Colonic mucosa (tissue), 4 donors: Measurements from ENCODE around the gene EPS8. TPM values are rescaled to one million over a fixed set of nuclear protein-coding genes. Genes with fewer than 3 reads are reported as not detected.

Experiments
- DNase-seq: peaks from one replicate; pipeline ENCODE4 v3.0.0-alpha.2; 2020
- H3K27ac ChIP-seq: fragments of 200-600 bp; one replicate; pipeline ENCODE4 v1.8.0; 2021
- H3K27me3 ChIP-seq: fragments of 200-600 bp; one replicate; pipeline ENCODE4 v1.8.0; 2021
- H3K36me3 ChIP-seq: fragments of 200-600 bp; one replicate; pipeline ENCODE4 v1.8.0; 2021
- H3K4me1 ChIP-seq: fragments of 200-600 bp; one replicate; pipeline ENCODE4 v1.8.0; 2021; ENCODE audit warnings: mild to moderate bottlenecking
- H3K4me3 ChIP-seq: fragments of 200-600 bp; one replicate; pipeline ENCODE4 v1.8.0; 2021
- H3K9ac ChIP-seq, 2 donors: one replicate each; pipeline ENCODE4 v1.7.0; 2013; ENCODE audit warnings: control low read depth in 2 of 2, low read depth in 2 of 2, low read length in 2 of 2
- H3K9me3 ChIP-seq: fragments of 200-600 bp; one replicate; pipeline ENCODE4 v1.8.0; 2021
- CTCF ChIP-seq: fragments of 200-600 bp; IDR thresholded peaks from one replicate; pipeline ENCODE4 v1.8.0; 2022; ENCODE audit warnings: antibody characterized with exemption, mild to moderate bottlenecking
- intact Hi-C: fragments of 100-400 bp; cut with DNase I; formaldehyde crosslinking; loops from one replicate; pipeline ENCODE4 v1.14.1; 2022
- total RNA-seq, 2 donors: library from RNA; stranded (reverse); fragmentation: NEBNext Ultra II Directional in 1 of 2; extraction: Animal tissue kit (Norgen Biotek cat#: 25700) in 1 of 2; gene quantifications; one replicate each; pipeline ENCODE4 v1.2.1, GENCODE V29; 2021
- donor health status: healthy.
- donor health status: DM: no; HTN: no; CAD: no.
- donor health status: DM: no; HTN: no; CAD: no.

EPS8 gene
- total RNA-seq, 2 donors from 2014 or later = 93.7 to 161 TPM

- Histone ChIP-seq H3K9ac (no peak overlapping the region), H3K4me1 (no peaks in the 10 kb centered on the region), H3K4me3 (no peak overlapping the region), H3K36me3 (no peaks in the 10 kb centered on the region), H3K27me3 (no peaks in the 10 kb centered on the region), H3K9me3 (no peaks in the 10 kb centered on the region), H3K27ac (no peak overlapping the region)
- TF ChIP-seq CTCF = no peak
- no peak for DNase-seq
- intact Hi-C loops = no loop called here
Measured at GRCh38 chr12:15819644-15820437, 30.7 kb upstream of the EPS8 start.

- no peak for TF ChIP-seq CTCF
- no peaks in the 10 kb centered on the region for H3K4me1 ChIP-seq
Measured at GRCh38 chr12:15818418-15818817, 29.2 kb upstream of the EPS8 start.

GRCh38 chr12:15815730-15816129 is 26.5 kb upstream of the EPS8 start:
- TF ChIP-seq CTCF = no peak
- Histone ChIP-seq H3K4me3 (no peak overlapping the region), H3K9ac (no peak overlapping the region), H3K4me1 (no peaks in the 10 kb centered on the region), H3K36me3 (no peaks in the 10 kb centered on the region), H3K9me3 (no peaks in the 10 kb centered on the region), H3K27me3 (no peaks in the 10 kb centered on the region), H3K27ac (no peak overlapping the region)
- DNase-seq = no peak
- intact Hi-C loops = no loop called here

More at GRCh38 chr12:15818418-15818817, 29.2 kb upstream of the EPS8 start:
- Histone ChIP-seq H3K9me3 (no peaks in the 10 kb centered on the region), H3K4me3 (no peak overlapping the region), H3K9ac (no peak overlapping the region), H3K27me3 (no peaks in the 10 kb centered on the region), H3K27ac (no peak overlapping the region), H3K36me3 (no peaks in the 10 kb centered on the region)
- intact Hi-C loops = no loop called here
- DNase-seq = no peak

GRCh38 chr12:15811214-15812127 is 22.3 kb upstream of the EPS8 start:
- DNase-seq = no peak
- H3K27me3 ChIP-seq = no peaks in the 10 kb centered on the region
- no peaks in the 10 kb centered on the region for H3K9me3 ChIP-seq
- no peak overlapping the region for H3K9ac ChIP-seq
- H3K27ac ChIP-seq = no peak overlapping the region
- H3K4me3 ChIP-seq = no peak overlapping the region
- H3K4me1 ChIP-seq = no peaks in the 10 kb centered on the region
- intact Hi-C loops = no loop called here
- no peaks in the 10 kb centered on the region for H3K36me3 ChIP-seq
- TF ChIP-seq CTCF = no peak

GRCh38 chr12:15808652-15809051 is 19.5 kb upstream of the EPS8 start:
- no peak for TF ChIP-seq CTCF
- Histone ChIP-seq H3K27me3 (no peaks in the 10 kb centered on the region), H3K9ac (no peak overlapping the region), H3K4me1 (no peaks in the 10 kb centered on the region), H3K36me3 (no peaks in the 10 kb centered on the region), H3K27ac (no peak overlapping the region), H3K9me3 (no peaks in the 10 kb centered on the region), H3K4me3 (no peak overlapping the region)
- DNase-seq = no peak
- intact Hi-C loops = no loop called here
